HG03039 (cell line): ENCODE results near the gene NKD1.

ENCODE experiments used
- ATAC-seq: cut with Tn5 transposase; IDR thresholded peaks from one replicate; pipeline ENCODE4 v1.9.1; 2021; ENCODE audit warnings: mild to moderate bottlenecking, moderate library complexity; ENCODE audit not compliant: unreplicated experiment

NKD1 gene

DNA sequence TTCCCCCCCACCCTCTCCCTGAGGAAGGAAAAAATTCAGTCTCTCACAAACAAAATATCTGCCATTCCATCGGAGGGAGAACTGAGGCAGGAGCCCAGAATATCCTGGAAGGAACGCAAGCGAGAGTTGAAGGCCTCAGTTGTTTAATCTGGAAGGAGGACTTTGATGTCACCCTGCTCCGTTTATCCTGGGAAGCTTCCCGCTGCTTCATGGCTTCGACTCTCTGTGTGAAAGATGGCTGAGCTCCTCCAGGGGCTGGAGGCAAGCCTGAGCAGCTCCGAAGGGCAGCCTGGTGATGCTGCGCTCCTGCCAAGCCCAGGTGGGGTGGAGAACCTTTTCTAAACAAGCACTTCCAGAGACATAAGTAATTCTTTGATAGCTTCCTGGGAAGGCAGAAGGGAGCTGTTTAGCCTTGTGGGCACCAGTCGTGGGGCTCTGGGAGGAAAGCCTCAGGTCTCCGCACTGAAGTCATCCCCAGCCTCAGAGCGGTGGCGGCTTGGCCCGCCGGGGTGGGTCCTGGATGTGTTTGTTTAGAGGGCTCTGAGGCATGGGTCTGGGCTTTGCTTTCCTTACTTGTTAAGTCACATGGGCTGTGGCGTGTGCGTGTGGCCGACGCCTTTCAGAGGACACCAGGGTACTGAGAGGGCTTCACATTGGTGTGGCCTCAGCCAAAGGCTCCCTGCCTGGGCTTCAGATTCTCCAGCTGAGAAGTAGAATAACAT is 7.9 kb downstream of the NKD1 start:
- no peak for ATAC-seq

DNA sequence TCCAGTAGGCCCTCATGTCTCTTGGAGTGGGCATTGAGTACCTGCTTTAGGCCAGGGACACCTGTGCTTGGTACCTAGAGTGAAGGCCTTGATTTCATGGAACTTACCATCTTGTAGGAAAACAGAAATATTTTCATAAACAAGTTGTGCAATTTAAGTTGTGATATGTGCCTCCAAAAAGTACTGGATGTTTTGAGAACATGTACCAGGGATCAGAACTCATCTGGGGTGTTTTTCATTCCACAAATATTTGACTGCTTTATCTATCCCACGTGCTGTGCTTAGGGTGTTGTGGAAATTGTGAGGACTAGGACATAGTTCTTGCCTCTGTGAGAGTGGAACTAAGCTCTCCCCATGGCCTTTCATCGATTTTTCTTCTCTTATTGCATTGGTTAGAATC is 8.8 kb downstream of the NKD1 start:
- ATAC-seq: no peak

DNA sequence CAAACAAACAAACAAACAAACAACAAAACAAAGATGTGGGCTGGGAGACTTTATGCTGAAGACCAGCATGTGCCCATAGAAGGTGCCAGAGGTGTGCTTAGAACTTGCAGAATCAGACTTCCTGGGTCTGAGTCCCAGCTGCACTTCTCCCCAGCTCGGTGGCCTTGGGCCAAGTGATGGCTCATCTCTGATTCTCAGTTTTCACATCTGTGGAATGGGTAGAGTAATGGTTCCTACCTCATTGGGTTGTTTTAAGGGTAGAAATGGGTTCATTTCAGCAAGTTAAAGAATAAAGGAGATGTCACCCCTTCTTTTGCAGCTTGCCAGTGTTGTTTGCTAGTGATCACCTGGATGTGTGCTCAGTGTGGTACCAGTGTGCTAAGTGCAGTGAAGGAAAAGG is 10.7 kb downstream of the NKD1 start:
- no peak for ATAC-seq

DNA sequence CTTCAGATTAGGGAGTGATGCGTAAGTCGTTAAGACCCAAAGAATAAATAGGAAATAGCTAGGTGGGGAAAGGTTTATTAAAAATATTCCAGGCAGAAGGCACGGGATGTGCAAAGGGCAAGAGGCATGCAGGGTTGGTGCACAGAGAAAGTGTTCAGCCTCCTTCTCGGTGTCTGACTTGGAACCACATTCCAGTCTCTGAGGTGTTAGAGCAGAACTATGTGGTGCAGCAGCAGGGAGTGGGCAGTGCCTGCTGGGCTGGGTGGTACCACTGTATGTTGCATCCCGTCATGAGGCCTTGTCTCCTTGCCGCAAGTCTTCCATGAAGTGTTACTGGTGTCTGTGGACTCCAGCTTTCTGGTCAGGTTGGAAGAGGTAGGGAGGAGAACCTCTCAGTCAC is 11.1 kb downstream of the NKD1 start:
- no peak for ATAC-seq

DNA sequence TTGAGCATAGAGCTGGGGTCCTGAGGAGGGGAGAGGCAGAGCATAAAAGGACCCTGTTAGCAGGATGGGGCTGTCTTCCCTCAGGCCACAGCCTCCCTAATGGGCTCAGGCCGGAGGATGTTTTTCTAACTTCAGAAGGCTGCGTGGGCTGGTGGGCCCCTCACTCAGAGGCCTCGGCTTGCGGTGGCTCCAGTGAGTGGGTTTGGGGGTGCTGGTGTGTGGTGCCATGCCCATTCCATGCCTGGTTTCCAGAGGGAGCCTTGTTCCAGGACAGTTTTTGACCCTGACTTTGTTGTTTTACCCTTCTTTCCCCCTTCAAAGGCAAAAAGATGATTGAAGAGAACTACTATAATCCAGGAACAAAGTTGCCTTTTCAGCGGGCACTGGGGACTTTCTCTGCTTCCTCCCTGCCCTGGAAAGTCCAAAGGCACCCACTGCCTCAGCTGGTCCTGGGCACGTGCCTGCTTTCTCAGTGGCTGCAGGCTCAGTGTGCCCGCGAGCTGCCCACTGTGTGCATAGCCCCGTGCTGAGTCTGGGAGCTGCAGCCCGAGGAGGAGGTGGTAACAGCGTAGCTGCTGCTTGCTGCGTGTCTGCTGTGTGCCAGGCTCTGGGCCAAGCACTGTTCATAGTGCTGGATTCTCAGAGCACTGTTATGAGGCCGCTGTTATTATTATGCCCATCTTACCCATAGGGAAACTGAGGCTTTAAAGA is 11.8 kb downstream of the NKD1 start:
- ATAC-seq: no peak

DNA sequence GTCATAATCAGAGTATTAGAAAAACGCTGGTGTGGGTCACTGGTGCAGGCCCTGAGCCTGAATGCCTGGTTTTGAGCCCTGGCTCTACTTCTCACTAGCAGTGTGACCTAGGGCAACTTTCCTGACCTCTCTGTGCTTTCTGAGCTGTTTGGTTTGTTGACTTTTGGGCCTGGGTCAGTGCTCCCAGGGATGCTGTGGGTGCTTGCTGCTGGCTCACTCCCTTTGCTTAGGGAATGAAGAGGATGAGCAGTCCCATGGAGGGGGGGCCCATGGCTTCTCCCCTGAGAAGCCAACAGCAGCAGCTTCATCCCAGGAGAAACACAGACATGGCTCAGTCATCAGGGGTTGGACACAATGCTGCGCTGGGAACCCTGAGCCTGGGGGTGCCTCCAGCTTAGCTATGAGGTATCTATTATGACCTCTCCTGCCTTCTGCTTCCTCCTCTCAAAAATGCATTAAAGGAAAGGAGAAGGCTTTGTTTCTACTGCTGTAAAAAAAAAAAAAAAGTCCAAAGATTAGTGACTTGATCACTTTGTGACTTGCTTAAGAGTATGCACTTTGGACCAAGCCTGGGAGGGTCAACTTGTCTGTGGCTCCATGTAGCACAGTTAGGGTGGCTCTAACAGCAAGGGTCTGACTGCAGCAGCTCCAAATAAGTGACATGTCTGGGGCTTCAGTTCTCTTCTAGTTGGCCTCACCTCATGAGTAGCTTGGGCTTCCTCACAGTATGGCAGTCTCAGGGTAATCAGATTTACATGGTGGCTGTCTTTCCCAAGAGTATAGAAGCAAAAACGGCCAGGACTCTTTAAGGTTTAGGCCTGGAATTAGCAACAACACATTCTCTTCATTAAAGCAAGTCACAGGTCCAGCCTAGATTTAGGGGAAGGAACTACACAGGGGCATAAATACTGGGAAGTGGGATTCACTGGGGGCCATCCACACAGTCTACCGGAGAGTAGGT is 13.0 kb downstream of the NKD1 start:
- ATAC-seq: no peak

DNA sequence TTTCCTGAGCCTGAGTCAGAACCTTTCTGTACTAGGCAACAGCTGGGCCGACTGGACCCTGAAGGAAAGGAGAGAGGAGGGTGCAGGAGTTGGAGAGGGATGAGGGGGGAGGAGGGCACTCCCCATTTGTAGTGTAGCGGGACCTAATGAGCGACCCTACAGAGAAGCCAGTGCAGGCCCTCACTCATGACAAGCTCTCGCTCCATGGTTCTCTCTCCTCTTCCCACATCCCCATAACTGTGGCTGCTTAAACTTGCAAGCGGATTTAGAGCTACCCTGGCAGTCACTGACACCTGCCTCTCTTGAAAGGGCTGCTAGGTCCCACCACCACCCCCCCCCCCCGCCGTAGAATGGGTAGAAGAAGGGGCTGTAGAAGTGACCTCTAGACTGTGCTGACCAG is 14.5 kb downstream of the NKD1 start:
- ATAC-seq: no peak

DNA sequence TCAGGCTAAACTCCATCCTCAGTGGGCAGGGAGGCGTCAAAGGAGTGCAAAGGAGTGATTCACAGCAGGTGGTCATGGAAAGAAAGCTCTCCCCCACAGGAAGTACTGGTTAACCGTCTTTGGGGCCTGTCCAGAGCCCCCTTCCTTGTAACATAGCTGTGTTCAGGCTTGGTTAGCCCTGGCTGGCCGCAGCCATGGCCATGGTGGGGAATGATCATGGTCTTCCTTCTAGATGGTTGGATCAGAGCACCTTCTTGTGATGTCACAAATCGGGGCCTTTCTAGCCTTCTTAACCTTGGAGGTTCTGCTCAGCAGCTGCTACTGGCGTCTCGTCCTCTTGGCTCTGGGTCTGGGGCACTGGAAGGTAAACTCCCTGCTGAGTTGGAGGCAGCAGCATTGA is 15.8 kb downstream of the NKD1 start:
- ATAC-seq: no peak

DNA sequence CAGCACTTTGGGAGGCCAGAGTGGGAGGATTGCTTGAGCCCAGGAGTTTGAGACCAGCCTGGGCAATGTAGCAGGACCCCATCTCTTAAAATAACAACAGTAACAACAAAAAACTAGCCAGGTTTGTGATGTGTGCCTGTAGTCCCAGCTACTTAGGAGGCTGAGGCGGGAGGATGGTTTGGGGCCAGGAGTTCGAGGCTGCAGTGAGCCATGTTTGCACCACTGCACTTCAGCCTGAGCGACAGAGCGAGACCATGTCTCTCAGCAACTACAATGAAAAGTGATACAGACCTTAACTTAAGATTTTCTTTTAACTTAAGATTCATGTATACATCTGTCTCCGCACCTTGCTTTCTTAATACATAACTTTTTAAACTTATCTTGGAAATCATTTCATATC is 17.2 kb downstream of the NKD1 start:
- ATAC-seq: no peak

DNA sequence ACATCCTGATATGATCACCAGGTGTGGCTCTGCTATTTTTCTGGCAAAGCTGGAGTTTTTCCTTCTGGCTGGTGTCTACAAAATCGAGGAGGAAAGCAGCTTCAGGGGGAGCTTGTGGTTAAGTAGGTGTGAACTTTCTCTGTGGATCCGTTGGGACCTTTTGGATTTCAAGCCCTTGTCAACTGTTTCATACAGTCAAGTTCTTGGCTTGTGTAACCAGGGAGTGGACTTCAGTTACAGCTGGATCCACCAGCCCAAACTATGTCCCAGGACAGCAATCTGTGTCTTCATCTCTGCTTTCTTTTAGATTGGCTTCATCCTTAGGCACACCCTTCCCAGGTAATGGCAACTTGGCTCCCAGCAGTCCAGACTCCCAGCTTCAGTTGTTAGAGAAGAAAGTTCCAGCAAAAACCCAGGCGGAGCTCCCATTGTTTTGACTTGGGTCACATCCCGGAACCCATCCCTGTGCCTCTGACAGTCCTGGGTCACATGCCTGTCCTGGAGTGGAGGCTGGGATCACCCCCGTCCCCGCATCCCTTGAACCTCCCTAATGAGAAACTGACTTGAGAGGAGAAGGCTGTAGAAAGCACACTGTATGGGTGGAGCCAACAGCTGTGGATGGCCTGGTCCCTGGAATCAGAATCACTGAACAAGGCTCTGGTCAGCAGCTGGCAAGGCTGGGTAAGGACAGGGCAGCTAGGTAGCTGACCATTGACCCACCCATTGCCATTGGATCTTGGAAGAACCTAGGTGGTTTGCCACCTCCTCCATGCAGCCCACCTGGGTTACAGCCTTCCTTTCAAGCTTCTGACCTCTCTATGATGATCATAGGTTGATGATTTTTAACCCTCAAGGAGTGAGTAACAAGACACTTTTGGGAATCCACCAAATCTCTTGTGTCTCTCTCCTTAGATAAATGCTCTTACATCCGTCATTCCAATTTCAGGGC is 18.1 kb downstream of the NKD1 start:
- no peak for ATAC-seq

DNA sequence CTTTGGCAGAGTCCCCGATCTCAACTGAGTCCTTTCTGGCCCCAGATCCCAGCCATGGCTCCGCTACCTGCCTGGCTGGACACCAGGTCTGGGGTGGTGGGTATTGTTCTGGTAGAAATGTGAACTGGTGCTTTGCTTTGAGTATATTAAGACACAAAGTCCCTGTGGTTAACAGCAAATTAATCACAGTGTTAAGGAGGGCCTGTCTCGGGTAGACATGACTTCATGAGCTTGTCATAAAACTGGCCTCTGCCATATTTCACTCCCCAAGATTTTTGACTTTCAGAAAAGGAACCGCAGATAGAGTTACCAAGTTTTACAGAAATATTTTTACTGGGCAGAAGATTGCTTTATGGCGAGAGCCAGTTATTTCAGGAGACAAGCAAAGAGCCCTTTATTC is 19.5 kb downstream of the NKD1 start:
- ATAC-seq: no peak

DNA sequence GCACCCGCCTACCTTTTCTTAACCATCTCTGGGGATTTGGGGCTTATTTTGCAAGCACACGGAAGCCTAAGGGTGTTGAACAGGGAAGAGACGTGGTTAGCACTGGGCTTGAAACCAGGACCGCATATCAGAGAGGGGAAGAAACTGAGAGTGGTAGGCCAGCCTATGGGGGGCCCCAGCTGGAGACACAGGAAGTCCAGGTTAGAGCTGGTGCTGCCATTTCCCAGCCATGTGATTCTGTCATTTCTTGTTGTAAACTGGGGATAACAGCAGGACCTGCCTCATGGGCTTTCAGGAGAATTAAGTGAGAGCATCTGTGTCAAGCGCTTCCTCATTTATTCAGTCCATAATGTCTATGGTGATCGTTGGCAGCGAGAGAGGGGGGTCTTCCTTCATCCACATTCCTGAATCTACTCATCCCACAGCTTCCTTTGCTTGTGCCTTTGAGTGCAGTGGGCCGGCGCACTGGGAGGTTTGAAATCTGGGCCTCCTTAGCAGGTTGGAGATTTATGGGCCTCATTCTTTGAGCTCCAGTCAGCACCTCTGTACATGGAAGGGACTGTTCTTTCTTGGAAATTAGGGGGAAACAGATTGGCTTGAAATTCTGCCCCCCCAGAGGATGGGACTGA is 20.1 kb downstream of the NKD1 start:
- ATAC-seq: no peak

DNA sequence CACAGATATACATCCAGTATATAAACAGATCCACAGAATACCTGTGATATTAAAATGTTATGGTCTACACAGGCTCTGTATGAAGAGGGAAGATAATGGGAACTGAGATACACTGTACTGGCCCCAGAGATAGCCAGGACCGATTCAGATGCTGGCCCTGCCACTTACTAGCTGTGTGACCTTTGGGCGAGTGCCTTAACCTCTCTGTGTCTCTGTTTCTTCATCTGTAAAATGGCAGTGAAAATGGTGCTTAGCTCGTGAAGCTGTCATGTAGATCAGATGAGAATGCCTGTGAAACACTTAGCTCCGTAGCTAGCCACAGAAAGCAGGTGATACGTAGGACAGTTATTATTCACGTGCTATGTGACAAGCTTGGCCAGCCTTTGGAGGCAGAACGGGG is 22.2 kb downstream of the NKD1 start:
- ATAC-seq: no peak

DNA sequence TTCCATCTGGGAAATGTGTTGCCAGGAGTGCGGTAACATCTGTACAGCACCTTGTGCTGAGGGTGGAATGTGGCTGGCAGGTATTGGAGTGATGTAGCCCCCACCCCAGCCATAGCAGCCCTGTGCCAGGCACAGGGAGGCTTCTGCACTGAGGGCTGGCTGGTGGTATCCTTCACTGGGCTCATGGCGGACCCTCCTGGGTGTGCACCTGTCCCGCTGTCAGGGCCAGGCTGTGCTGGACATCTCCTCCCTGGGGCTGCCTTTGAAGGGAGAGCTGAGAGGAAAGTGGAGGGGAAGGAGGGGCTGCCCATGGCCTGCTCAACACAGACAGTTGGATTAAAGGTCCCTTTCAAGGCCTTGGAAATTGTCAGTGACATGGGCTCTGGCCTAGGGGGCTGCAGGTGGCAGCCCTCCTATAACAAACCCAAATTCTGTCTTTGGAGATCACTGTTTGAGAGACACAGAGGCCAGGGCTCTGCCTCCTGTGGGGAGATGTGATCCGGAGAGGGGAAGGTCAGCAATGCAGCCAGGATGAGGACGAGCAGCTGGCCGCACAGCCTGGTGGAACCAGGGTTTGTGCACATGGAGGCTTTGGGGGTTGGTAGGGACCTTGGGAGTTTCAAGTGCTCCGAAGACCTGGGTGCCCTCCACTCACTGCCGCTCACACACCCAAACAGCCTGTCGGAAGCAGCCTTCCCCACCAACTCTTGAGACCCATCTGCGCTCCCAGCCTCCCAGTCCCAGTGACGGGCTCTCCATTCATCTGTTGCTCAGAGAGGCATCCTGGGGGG is 22.8 kb downstream of the NKD1 start:
- no peak for ATAC-seq

DNA sequence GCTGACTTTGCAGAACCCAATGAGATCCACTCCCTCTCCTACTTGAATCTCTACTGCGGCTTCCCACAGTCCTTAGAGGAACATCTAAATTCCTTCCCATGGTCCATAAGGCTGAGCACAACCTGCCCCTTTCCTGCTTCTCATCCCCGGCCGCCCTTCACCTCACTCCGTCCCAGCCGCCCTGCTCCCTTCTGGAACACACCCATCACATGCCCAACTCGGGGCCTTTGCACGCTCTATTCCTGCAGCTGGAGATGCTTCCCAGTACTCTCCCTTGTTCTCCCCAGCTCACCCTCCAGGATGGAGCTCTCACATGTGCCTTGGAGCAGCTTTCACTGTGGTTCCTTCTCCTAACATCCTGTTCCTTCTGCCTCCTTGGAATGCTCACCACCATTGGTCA is 23.6 kb downstream of the NKD1 start:
- no peak for ATAC-seq

DNA sequence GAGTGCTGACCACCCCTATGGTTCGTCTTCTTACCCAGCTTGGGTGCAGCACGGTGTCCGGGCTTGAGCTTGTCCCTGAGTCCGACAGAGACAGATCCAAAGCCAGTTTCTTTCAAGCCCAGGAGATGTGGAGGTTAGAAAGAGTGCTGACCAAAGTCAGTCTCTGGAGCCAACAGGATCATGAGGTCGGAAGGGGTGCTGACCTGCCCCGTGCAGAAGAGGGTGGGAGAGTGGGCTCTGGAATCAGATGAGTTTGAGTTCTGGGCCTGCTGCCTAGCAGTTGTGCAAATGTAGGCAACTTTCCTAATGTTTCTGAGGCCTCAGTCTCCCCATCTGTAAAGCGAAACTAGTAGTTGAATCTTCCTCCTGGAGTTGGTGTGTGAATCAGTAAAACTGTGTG is 24.5 kb downstream of the NKD1 start:
- no peak for ATAC-seq

DNA sequence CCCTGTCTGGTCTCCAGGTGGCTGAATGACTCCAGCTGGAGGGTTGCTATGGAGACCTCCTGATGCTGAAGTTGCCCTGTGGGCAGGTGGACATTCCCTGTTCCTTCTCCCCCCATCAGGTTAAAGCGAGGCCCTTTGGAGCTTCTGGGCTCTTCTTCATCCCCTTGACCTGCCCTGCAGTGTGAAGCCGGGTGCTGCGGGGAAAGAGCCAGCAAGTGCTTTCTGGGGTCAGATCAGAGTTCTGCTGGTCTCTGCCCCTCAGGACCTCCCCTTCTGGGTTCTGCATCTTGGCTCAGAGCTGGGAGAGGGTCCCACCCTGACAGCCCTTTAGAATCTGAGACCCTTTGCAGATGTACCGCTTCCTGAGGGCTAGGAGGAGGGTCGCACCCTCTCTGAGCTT is 25.1 kb downstream of the NKD1 start:
- ATAC-seq: no peak

DNA sequence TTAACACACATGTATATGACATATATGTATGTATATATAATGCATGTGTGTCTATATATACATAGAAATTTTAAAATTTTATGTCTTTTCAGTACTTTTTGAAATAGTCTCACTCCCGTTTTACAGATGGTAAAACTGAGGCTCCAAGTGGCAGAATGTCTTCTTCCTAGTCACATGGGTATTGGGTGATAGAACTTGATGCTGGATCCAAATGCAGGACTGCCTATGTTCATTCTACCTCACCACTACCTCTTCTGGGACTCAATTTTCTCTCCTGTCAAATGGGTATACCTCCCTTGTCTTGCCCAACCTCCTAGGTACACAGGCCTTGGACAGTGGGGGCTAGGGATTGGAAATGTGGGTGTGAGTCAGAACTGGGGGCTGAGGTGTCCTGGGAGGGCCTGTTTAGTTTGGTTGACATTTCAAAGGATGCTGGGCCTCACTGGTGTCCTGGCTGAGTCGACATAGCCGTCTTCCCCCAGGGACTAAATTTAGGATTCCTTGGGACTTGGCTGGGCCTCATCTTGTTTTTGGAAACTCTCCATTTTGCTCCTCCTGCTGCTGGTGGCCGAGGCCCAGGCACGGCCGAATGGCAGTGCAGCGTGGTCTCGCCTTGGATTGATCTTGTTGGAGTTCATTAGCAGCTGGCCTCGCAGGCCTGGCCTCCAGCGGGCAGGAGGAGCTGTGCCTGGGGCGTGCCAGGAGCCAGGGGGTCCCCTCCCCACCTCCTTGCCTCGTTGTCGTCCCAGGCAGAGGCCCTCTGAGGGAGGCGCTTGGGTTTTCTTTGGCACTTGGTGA is 25.9 kb downstream of the NKD1 start:
- no peak for ATAC-seq

DNA sequence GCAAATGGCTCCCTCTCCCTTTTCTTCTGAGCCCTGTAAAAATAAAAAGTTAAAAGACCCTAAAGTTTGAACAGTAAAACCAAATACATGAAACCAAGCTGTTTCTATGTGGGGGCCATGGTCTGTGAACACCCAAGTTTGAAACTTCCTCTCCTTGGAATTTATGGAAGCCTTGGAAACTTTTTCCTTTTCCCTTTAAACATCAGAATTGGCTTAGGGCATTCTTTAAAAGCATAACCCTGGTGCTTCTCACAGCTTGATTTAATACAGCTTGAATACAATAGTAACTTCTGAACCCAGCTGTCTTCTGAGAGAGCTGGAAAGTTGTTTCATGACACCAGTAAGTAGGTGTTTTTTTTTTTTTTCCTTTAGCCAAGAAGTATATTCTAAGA is 26.5 kb downstream of the NKD1 start:
- no peak for ATAC-seq
